Panc1 (cell line): ENCODE measurements around the gene SPACA6. TPM values are rescaled to one million over a fixed set of nuclear protein-coding genes. Genes with fewer than 3 reads are reported as not detected.

Experiments used
- ATAC-seq: fragments of 200-7000 bp; cut with Tn5 transposase; 2 replicates; pipeline ENCODE4 v1.9.1; 2020; ENCODE audit warnings: mild to moderate bottlenecking, moderate library complexity
- BruUV-seq: library from RNA; stranded (reverse); fragments of 400-500 nt; replicated peaks from 2 replicates; lab custom pipeline; 2021; lab: Mats Ljungman, UMichigan
- CTCF ChIA-PET: fragments of 300-600 bp; sonication (Branson Sonifier 250); formaldehyde crosslinking; loops from one replicate; lab custom pipeline; 2022; ENCODE audit warnings: antibody characterized with exemption; lab: Charles Lee
- POLR2A ChIA-PET: fragments of 300-600 bp; sonication (Branson Sonifier 250); formaldehyde crosslinking; loops from one replicate; lab custom pipeline; 2022; ENCODE audit warnings: antibody characterized with exemption; lab: Charles Lee
- DNase-seq: peaks from one replicate; pipeline ENCODE4 v3.0.0-alpha.2; 2010; ENCODE audit warnings: low read depth, low spot score
- H3K27ac ChIP-seq: 2 replicates; pipeline ENCODE4 v1.5.1; 2011; ENCODE audit warnings: mild to moderate bottlenecking, low read length, inconsistent platforms
- H3K27me3 ChIP-seq: fragments of 200-500 bp; sonication (Bioruptor generic); 2 replicates; pipeline ENCODE4 v1.6.0; 2014; ENCODE audit warnings: low read length, inconsistent platforms; ENCODE audit not compliant: control insufficient read depth, insufficient read depth
- H3K36me3 ChIP-seq: fragments of 200-500 bp; sonication (Bioruptor generic); 2 replicates; pipeline ENCODE4 v1.5.1; 2014; ENCODE audit warnings: inconsistent platforms, mild to moderate bottlenecking, low read length, moderate library complexity; ENCODE audit not compliant: control insufficient read depth, insufficient read depth
- H3K4me1 ChIP-seq: 2 replicates; pipeline ENCODE4 v1.5.1; 2011; ENCODE audit warnings: inconsistent platforms, mild to moderate bottlenecking, low read length, moderate library complexity; ENCODE audit not compliant: control insufficient read depth, insufficient read depth
- H3K4me3 ChIP-seq, 2 experiments: 2 replicates each; pipeline ENCODE4 v1.5.1; 2011 to 2012; ENCODE audit warnings: low read depth in 2 of 2, low read length in 2 of 2, mild to moderate bottlenecking in 2 of 2, inconsistent platforms in 1 of 2, moderate library complexity in 1 of 2
- H3K9me3 ChIP-seq: fragments of 200-500 bp; sonication (Bioruptor generic); 2 replicates; pipeline ENCODE4 v1.5.1; 2014; ENCODE audit warnings: low read depth, mild to moderate bottlenecking, inconsistent platforms, low read length, moderate library complexity; ENCODE audit not compliant: control insufficient read depth, insufficient read depth
- POLR2AphosphoS5 ChIP-seq: IDR thresholded peaks from 2 replicates; pipeline ENCODE4 v1.6.1; 2012; ENCODE audit warnings: mild to moderate bottlenecking, low read depth, low read length, moderate library complexity
- REST ChIP-seq, 2 experiments: IDR thresholded peaks; 2 replicates each; pipeline ENCODE4 v1.6.1; 2011 to 2012; ENCODE audit warnings: low read depth in 2 of 2, control low read depth in 1 of 2, low read length in 1 of 2, mild to moderate bottlenecking in 1 of 2, moderate library complexity in 1 of 2; ENCODE audit not compliant: insufficient read depth in 1 of 2
- SIN3A ChIP-seq: IDR thresholded peaks from 2 replicates; pipeline ENCODE4 v1.6.1; 2012; ENCODE audit warnings: low read depth, mild to moderate bottlenecking, low read length, moderate library complexity, borderline replicate concordance; ENCODE audit not compliant: insufficient read depth
- TCF7L2 ChIP-seq: IDR thresholded peaks from 2 replicates; pipeline ENCODE4 v1.6.1; 2011; ENCODE audit warnings: mild to moderate bottlenecking, low read depth, low read length, inconsistent platforms
- in situ Hi-C: cut with HindIII; loops from 2 replicates; pipeline ENCODE4 v1.10.0; 2016; ENCODE audit warnings: low sequenced_read_pairs, low pct_unique_long_range_greater_than_20kb
- intact Hi-C: fragments of 100-400 bp; cut with micrococcal nuclease; formaldehyde crosslinking; loops from one replicate; pipeline ENCODE4 v1.10.0; 2022; ENCODE audit not compliant: unreplicated experiment
- total RNA-seq: library from RNA; stranded (reverse); gene quantifications from one replicate; pipeline ENCODE4 v1.2.1, GENCODE V29; 2021; ENCODE audit not compliant: unreplicated experiment
- TF ChIP-seq, protein P1 (sequence below): fragments of 450-650 bp; IDR thresholded peaks from 2 replicates; pipeline ENCODE4 v1.5.1; 2017; ENCODE audit warnings: mild to moderate bottlenecking

SPACA6 gene
- total RNA-seq, 1 experiment from 2014 or later, result 14.3 TPM

DNA sequence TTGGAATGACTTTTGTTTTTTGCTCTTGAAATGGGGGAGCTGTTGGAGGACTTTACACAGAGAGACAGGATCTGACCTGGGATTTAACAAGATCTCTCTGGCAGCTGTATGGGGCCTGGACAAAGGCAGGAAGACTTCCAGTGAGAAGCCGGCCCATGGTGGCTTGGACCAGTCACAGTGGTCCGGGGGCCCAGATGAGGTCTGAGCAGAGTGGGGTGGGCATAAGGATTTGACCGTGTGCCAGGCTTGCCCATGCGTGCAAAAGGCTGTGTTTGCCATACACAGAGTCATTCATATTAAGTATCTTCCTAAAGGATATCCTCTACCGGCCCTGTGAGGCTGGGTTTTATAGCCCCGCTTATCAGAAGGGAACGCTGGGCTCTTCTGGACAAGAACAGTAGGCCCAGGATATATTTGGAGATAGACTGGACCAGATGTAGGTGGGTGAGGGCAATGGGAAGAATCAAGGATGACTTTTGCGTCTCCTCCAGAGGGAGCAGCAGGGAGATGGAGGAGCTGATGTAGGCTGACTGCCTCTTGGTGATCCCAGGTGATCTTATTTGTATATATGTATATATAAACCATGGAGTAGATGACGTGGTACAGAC lies 4.1 kb downstream of the SPACA6 start:
- Histone ChIP-seq H3K9me3 (no peaks in the 10 kb centered on the region), H3K27me3 (no peaks in the 10 kb centered on the region), H3K27ac (no peak overlapping the region), H3K4me1 (peaks cover 6% of the 10 kb centered on the region), H3K4me3 (no peak overlapping the region), H3K36me3 (no peaks in the 10 kb centered on the region)
- in situ Hi-C loops, result no loop called here
- no peak for DNase-seq
- CTCF ChIA-PET, result no interaction called here
- intact Hi-C loops, result no loop called here
- TF ChIP-seq, protein P1, sequence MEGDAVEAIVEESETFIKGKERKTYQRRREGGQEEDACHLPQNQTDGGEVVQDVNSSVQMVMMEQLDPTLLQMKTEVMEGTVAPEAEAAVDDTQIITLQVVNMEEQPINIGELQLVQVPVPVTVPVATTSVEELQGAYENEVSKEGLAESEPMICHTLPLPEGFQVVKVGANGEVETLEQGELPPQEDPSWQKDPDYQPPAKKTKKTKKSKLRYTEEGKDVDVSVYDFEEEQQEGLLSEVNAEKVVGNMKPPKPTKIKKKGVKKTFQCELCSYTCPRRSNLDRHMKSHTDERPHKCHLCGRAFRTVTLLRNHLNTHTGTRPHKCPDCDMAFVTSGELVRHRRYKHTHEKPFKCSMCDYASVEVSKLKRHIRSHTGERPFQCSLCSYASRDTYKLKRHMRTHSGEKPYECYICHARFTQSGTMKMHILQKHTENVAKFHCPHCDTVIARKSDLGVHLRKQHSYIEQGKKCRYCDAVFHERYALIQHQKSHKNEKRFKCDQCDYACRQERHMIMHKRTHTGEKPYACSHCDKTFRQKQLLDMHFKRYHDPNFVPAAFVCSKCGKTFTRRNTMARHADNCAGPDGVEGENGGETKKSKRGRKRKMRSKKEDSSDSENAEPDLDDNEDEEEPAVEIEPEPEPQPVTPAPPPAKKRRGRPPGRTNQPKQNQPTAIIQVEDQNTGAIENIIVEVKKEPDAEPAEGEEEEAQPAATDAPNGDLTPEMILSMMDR, result no peak
- TF ChIP-seq REST (IDR thresholded peaks at IDR 0.05; ENCODE audit: insufficient read depth in 1 of 2, low read depth in 2 of 2, low read length in 1 of 2) (no peak), POLR2AphosphoS5 (no peak), SIN3A (no peak), TCF7L2 (no peak)
- BruUV-seq, result no TSS peak
- POLR2A ChIA-PET, result no interaction called here
- no peak for ATAC-seq

- ATAC-seq, result no peak
- Histone ChIP-seq H3K4me3 (no peak overlapping the region), H3K27ac (no peak overlapping the region), H3K9me3 (no peaks in the 10 kb centered on the region), H3K27me3 (no peaks in the 10 kb centered on the region), H3K4me1 (peaks cover 7% of the 10 kb centered on the region), H3K36me3 (no peaks in the 10 kb centered on the region)
- CTCF ChIA-PET, result no interaction called here
- POLR2A ChIA-PET, result no interaction called here
- no peak for DNase-seq
- no TSS peak for BruUV-seq
- in situ Hi-C loops, result no loop called here
- TF ChIP-seq REST (IDR thresholded peaks at IDR 0.05; ENCODE audit: insufficient read depth in 1 of 2, low read depth in 2 of 2, low read length in 1 of 2) (no peak), SIN3A (no peak), POLR2AphosphoS5 (no peak), TCF7L2 (no peak)
- TF ChIP-seq, protein P1, result no peak
- intact Hi-C loops, result no loop called here
These were observed 5.2 kb downstream of the SPACA6 start for GRCh38 chr19:51698296-51698695.
